Measurements from ENCODE around the gene TBRG1.
A peak's percentile ranks its signal among the peaks of the same experiment; 100 is the strongest.
"Not testable (repeated sequence)": the region's sequence is repeated elsewhere in the genome, so short reads cannot be mapped to it uniquely, and the experiment has no call there.

TBRG1 gene, protein sequence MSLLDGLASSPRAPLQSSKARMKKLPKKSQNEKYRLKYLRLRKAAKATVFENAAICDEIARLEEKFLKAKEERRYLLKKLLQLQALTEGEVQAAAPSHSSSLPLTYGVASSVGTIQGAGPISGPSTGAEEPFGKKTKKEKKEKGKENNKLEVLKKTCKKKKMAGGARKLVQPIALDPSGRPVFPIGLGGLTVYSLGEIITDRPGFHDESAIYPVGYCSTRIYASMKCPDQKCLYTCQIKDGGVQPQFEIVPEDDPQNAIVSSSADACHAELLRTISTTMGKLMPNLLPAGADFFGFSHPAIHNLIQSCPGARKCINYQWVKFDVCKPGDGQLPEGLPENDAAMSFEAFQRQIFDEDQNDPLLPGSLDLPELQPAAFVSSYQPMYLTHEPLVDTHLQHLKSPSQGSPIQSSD

GRCh38 chr11:124622531-124623451 is at the start of gene TBRG1:
TSS of gene TBRG1 (plus strand) at chr11:124622864. CDS start at chr11:124623084, 220 bp downstream.
- H3K4me3 ChIP-seq (ENCODE audit: low read depth, low read length) = peak within 1 kb of the TSS; percentile 84
- DNase-seq (ENCODE audit: low read depth) = peak; percentile 69

- H3K4me3 ChIP-seq (ENCODE audit: low read depth, low read length) = no peak overlapping the region
- DNase-seq (ENCODE audit: low read depth) = no peak
These were observed 44.8 kb upstream of the TBRG1 start for GRCh38 chr11:124577716-124578427.

GRCh38 chr11:124578761-124579160 is 43.9 kb upstream of the TBRG1 start:
- DNase-seq (ENCODE audit: low read depth) = no peak

GRCh38 chr11:124581817-124582216 is 40.8 kb upstream of the TBRG1 start:
- DNase-seq (ENCODE audit: low read depth) = no peak
- H3K4me3 ChIP-seq (ENCODE audit: low read depth, low read length) = no peak overlapping the region

More at GRCh38 chr11:124578761-124579160, 43.9 kb upstream of the TBRG1 start:
- H3K4me3 ChIP-seq (ENCODE audit: low read depth, low read length) = no peak overlapping the region

- H3K4me3 ChIP-seq (ENCODE audit: low read depth, low read length) = no peak overlapping the region
- no peak for DNase-seq (ENCODE audit: low read depth)
These were observed 40.1 kb upstream of the TBRG1 start for GRCh38 chr11:124582565-124582964.

DNA sequence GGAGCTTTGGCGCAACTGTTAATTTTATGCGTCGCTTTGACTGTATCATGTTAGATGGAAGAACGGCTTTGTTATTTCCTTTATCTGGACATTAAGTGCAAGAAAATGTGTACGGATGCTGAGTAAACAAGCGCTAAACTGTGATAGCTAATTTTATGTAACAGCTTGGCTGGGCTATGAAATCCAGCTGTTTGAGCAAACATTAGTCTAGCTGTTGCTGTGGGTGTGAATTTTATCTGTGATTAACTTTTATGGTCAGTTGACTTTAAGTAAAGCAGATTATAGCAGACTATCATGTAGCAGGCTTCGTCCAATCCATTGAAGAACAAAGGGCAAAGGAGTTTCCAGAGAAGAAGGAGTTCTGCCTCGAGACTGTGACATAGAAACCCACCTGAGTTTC is 38.9 kb upstream of the TBRG1 start:
- DNase-seq (ENCODE audit: low read depth) = no peak
- H3K4me3 ChIP-seq (ENCODE audit: low read depth, low read length) = no peak overlapping the region

DNA sequence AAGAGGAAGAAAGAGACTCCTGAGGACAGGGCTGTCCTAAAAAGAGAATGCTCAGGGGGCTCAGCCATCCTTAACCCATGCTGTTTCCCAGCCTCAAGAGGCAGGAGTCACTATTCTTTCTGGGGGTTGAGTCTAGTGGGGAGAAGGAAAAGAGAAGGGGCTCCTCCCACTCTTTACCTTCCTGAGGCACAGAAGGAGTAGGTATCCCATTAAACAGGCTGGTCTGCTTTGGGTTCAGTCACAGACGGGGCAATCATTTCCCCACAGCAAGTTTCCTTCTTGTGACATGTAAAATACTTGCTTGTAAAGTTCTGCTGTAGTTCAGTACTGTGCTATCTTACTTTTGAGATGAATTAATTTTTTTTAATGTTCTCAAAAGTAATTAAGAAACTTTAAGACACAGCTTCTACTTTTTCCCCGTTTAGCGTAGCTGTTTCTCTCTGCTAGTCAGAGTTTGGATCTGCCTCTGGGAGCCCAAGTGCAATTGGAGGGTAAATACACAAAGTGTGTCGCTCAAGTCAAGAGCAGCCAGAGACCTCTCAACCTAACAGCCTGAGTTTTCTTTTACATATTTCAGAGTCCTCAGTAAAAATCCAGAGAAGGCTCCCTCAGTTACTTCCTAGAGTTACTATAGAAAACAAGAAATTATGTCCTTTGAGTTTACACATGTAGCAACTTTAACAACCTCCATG is 37.8 kb upstream of the TBRG1 start:
- H3K4me3 ChIP-seq (ENCODE audit: low read depth, low read length) = no peak overlapping the region

GRCh38 chr11:124586238-124586860 is 36.3 kb upstream of the TBRG1 start:
- H3K4me3 ChIP-seq (ENCODE audit: low read depth, low read length) = no peak overlapping the region
- peak; percentile 21 for DNase-seq (ENCODE audit: low read depth)

More for the DNA sequence above, 37.8 kb upstream of the TBRG1 start:
- no peak for DNase-seq (ENCODE audit: low read depth)

DNA sequence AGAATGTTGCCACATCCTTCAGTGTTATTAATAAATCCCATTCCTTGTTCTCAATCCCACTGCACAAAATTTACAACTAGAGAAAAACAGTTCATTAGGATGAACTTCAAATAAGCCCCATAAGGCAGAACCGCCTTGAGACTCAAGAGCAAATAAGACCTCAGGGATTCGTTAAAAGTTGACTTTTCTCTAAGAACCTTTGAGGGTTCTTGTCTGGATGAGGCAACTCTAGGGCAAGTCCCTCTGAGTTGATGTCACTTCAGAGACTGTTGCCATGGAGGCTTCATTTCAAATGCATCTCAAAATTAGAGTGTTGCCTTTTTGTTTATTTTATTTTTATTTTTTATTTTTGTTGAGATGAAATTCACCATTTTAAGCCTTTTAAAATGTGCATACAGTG is 31.2 kb upstream of the TBRG1 start:
- H3K4me3 ChIP-seq (ENCODE audit: low read depth, low read length) = no peak overlapping the region
- DNase-seq (ENCODE audit: low read depth) = no peak

DNA sequence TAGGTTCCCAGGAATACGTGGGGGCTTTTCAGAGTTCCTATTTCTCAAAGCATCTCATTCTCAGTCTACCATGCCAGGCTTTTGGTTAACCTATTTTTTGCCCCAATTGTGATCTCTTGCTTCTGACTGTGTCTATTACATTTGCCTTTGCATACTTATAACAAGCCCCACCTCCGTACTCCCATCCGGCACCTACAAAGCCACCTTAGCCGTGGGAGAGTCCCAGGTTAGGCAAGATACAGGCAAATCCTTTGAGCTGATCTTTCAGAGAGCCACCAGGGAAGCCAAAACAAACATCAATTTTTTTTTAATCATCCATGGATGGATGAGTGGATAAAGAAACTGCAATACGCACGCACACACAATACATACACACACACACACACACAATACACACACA is 30.0 kb upstream of the TBRG1 start:
- no peak for DNase-seq (ENCODE audit: low read depth)
- H3K4me3 ChIP-seq (ENCODE audit: low read depth, low read length) = no peak overlapping the region

GRCh38 chr11:124595302-124595701 is 27.4 kb upstream of the TBRG1 start:
- no peak for DNase-seq (ENCODE audit: low read depth)
- no peak overlapping the region for H3K4me3 ChIP-seq (ENCODE audit: low read depth, low read length)

DNA sequence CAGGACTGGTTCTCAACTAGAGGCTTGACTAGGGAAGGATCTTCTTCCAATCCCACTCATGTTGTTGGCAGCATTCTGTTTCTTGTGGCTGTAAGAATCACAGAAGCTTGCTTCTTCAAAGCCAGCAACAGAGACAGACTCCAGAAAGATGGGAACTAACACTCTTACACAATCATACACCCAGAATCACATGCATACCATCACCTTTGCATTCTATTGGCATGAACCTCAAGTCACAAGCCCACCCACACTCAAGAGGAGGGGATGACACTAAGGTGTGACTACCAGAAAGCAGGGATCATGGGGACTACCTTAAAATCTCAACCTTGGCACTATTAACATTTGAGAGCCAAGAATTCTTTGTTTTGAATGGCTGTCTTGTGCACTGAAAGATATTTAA is 25.0 kb upstream of the TBRG1 start:
- DNase-seq (ENCODE audit: low read depth) = no peak
- no peak overlapping the region for H3K4me3 ChIP-seq (ENCODE audit: low read depth, low read length)

DNA sequence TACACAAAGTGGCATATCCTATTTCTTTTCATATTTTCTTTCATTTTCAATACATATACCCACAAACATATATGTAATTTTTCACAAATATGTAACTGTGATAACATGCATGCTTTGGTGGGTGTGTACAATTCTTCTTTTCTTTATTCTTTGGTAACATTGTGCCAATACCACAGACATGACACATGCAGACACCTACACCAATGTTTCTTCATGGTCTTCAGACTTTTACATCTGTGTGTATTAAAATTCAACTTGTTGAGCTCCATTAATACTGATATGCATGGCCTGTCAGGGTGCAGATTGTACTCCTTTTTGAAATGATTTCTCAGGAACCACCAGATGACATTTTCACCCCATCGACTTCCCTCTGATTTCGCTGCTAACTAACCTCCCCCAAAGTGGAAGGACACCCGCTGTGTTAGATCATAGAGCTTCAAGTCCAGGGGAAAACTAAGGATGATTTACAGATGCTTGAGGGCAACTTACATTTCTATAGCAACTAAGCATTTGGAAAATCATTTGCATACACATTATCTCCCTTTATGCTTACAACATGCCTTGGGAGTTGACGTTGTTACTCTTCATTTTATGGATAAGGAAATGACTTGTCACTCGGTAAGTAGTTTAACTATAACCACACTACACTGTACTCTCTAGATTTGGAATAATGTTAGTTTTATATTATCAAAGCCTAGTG is 21.9 kb upstream of the TBRG1 start:
- H3K4me3 ChIP-seq (ENCODE audit: low read depth, low read length) = no peak overlapping the region
- no peak for DNase-seq (ENCODE audit: low read depth)

GRCh38 chr11:124602193-124602592 is 20.5 kb upstream of the TBRG1 start:
- no peak overlapping the region for H3K4me3 ChIP-seq (ENCODE audit: low read depth, low read length)
- no peak for DNase-seq (ENCODE audit: low read depth)

GRCh38 chr11:124602723-124603122 is 19.9 kb upstream of the TBRG1 start:
- not testable (repeated sequence) for DNase-seq (ENCODE audit: low read depth); H3K4me3 ChIP-seq (ENCODE audit: low read depth, low read length)

GRCh38 chr11:124605719-124606118 is 16.9 kb upstream of the TBRG1 start:
- no peak for DNase-seq (ENCODE audit: low read depth)
- H3K4me3 ChIP-seq (ENCODE audit: low read depth, low read length) = no peak overlapping the region

- no peak for DNase-seq (ENCODE audit: low read depth)
These were observed 14.5 kb upstream of the TBRG1 start for GRCh38 chr11:124608147-124608546.

GRCh38 chr11:124610295-124610694 is 12.4 kb upstream of the TBRG1 start:
- DNase-seq (ENCODE audit: low read depth) = no peak

More at GRCh38 chr11:124608147-124608546, 14.5 kb upstream of the TBRG1 start:
- no peak overlapping the region for H3K4me3 ChIP-seq (ENCODE audit: low read depth, low read length)

More at GRCh38 chr11:124610295-124610694, 12.4 kb upstream of the TBRG1 start:
- no peak overlapping the region for H3K4me3 ChIP-seq (ENCODE audit: low read depth, low read length)

All from skeletal muscle cell (primary cell).